NCI-H446 (cell line): ENCODE results near the gene AMBRA1.

Experiments used
- DNase-seq, 2 experiments: peaks; one replicate each; lab custom pipeline; 2025; lab: John Stamatoyannopoulos, UW

AMBRA1 gene

GRCh38 chr11:46475051-46475925 lies 118.5 kb downstream of the AMBRA1 start:
- no peak for DNase-seq

- no peak for DNase-seq
Observed at GRCh38 chr11:46472662-46472994, 121.2 kb downstream of the AMBRA1 start.

- DNase-seq, result no peak
Observed at GRCh38 chr11:46471943-46472661, 121.7 kb downstream of the AMBRA1 start.

GRCh38 chr11:46469926-46470325 lies 123.9 kb downstream of the AMBRA1 start:
- DNase-seq, result no peak

GRCh38 chr11:46465683-46466082 lies 128.1 kb downstream of the AMBRA1 start:
- DNase-seq, result no peak

GRCh38 chr11:46463701-46464421 lies 130.0 kb downstream of the AMBRA1 start:
- DNase-seq, result no peak

GRCh38 chr11:46461461-46461927 lies 132.3 kb downstream of the AMBRA1 start:
- DNase-seq, result no peak

GRCh38 chr11:46458491-46458890 lies 135.3 kb downstream of the AMBRA1 start:
- DNase-seq, result no peak

GRCh38 chr11:46457659-46458424 lies 136.0 kb downstream of the AMBRA1 start:
- no peak for DNase-seq

- DNase-seq, result no peak
Observed at GRCh38 chr11:46457021-46457420, 136.8 kb downstream of the AMBRA1 start.

- DNase-seq, result no peak
Observed at GRCh38 chr11:46456269-46457001, 137.4 kb downstream of the AMBRA1 start.

- no peak for DNase-seq
Observed at GRCh38 chr11:46455834-46456233, 138.0 kb downstream of the AMBRA1 start.

GRCh38 chr11:46452918-46453517 lies 140.8 kb downstream of the AMBRA1 start:
- no peak for DNase-seq

- DNase-seq, result no peak
Observed at GRCh38 chr11:46451759-46452158, 142.1 kb downstream of the AMBRA1 start.

GRCh38 chr11:46450846-46451477 lies 142.9 kb downstream of the AMBRA1 start:
- DNase-seq, result no peak

- no peak for DNase-seq
Observed at GRCh38 chr11:46447544-46447943, 146.3 kb downstream of the AMBRA1 start.

GRCh38 chr11:46445920-46446771 lies 147.7 kb downstream of the AMBRA1 start:
- no peak for DNase-seq

GRCh38 chr11:46445192-46445919 lies 148.5 kb downstream of the AMBRA1 start:
- DNase-seq, result no peak

GRCh38 chr11:46444305-46444704 lies 149.5 kb downstream of the AMBRA1 start:
- DNase-seq, result no peak
